Nephron progenitor cell (in vitro differentiated cells): ENCODE data around the gene TMEM272.

Experiments used
- DNase-seq: peaks from one replicate; pipeline ENCODE4 v3.0.0; 2021
- H3K27ac Mint-ChIP-seq: 2 replicates; pipeline ENCODE4 v1.8.0; 2021; ENCODE audit warnings: mild to moderate bottlenecking, moderate library complexity, mixed read lengths
- H3K27me3 Mint-ChIP-seq: 2 replicates; pipeline ENCODE4 v1.8.0; 2021; ENCODE audit warnings: mild to moderate bottlenecking, low read depth, mixed read lengths; ENCODE audit not compliant: poor library complexity
- H3K36me3 Mint-ChIP-seq: 2 replicates; pipeline ENCODE4 v1.8.0; 2021; ENCODE audit warnings: low read depth, mixed read lengths
- H3K4me1 Mint-ChIP-seq: 2 replicates; pipeline ENCODE4 v1.8.0; 2021; ENCODE audit warnings: mixed read lengths
- H3K4me3 Mint-ChIP-seq: 2 replicates; pipeline ENCODE4 v1.8.0; 2021; ENCODE audit warnings: mild to moderate bottlenecking, moderate library complexity, mixed read lengths
- H3K9me3 Mint-ChIP-seq: 2 replicates; pipeline ENCODE4 v1.8.0; 2021; ENCODE audit warnings: mild to moderate bottlenecking, moderate library complexity, mixed read lengths
- CTCF ChIP-seq: fragments of 200-600 bp; sonication (generic); IDR thresholded peaks from 2 replicates; pipeline ENCODE4 v1.5.0; 2021; ENCODE audit warnings: antibody characterized with exemption

The TMEM272 gene

GRCh38 chr13:51805925-51806324, 39.1 kb downstream of the TMEM272 start:
- no peak for TF ChIP-seq CTCF
- Mint-ChIP-seq H3K9me3 (no peaks in the 10 kb centered on the region), H3K27ac (no peak overlapping the region), H3K4me3 (no peak overlapping the region), H3K27me3 (peaks cover 5% of the 10 kb centered on the region), H3K36me3 (no peaks in the 10 kb centered on the region), H3K4me1 (peaks cover 40% of the 10 kb centered on the region)
- DNase-seq, result no peak

- Mint-ChIP-seq H3K27ac (no peak overlapping the region), H3K9me3 (no peaks in the 10 kb centered on the region), H3K4me3 (peak overlapping the region; percentile 85), H3K4me1 (peaks cover 40% of the 10 kb centered on the region), H3K36me3 (no peaks in the 10 kb centered on the region), H3K27me3 (peaks cover 5% of the 10 kb centered on the region)
- TF ChIP-seq CTCF, result no peak
- DNase-seq, result no peak
Measured at GRCh38 chr13:51805313-51805712, 39.7 kb downstream of the TMEM272 start.

- Mint-ChIP-seq H3K36me3 (no peaks in the 10 kb centered on the region), H3K4me3 (peak overlapping the region; percentile 85), H3K27me3 (peaks cover 10% of the 10 kb centered on the region), H3K4me1 (peaks cover 46% of the 10 kb centered on the region), H3K9me3 (no peaks in the 10 kb centered on the region), H3K27ac (no peak overlapping the region)
- DNase-seq, result no peak
- TF ChIP-seq CTCF, result no peak
Measured at GRCh38 chr13:51804295-51805172, 40.4 kb downstream of the TMEM272 start.

- no peak for TF ChIP-seq CTCF
- Mint-ChIP-seq H3K36me3 (no peaks in the 10 kb centered on the region), H3K4me3 (peak within 1 kb of the TSS; percentile 89), H3K27me3 (peaks cover 15% of the 10 kb centered on the region), H3K9me3 (no peaks in the 10 kb centered on the region), H3K4me1 (peaks cover 51% of the 10 kb centered on the region), H3K27ac (peak within 1 kb of the TSS; percentile 54)
- peak; percentile 77 for DNase-seq
Measured at GRCh38 chr13:51803422-51804294, 41.3 kb downstream of the TMEM272 start, which contains the start of gene DHRS12. TSS of gene DHRS12 (minus strand) at chr13:51804163. CDS start at chr13:51799659, 4,504 bp downstream.

GRCh38 chr13:51802631-51803418, 42.2 kb downstream of the TMEM272 start:
- TF ChIP-seq CTCF, result no peak
- no peak for DNase-seq
- no peaks in the 10 kb centered on the region for H3K36me3 Mint-ChIP-seq
- peak overlapping the region; percentile 89 for H3K4me3 Mint-ChIP-seq
- peaks cover 15% of the 10 kb centered on the region for H3K27me3 Mint-ChIP-seq
- H3K4me1 Mint-ChIP-seq, result peaks cover 60% of the 10 kb centered on the region
- peak overlapping the region; percentile 54 for H3K27ac Mint-ChIP-seq
- H3K9me3 Mint-ChIP-seq, result no peaks in the 10 kb centered on the region
